Activated T-cell treated with anti-CD3 and anti-CD28 coated beads for 24 hours (primary cell): Measurements from ENCODE around the gene ZSCAN23.
A peak's percentile ranks its signal among the peaks of the same experiment; 100 is the strongest.
"Not testable (repeated sequence)": the region's sequence is repeated elsewhere in the genome, so short reads cannot be mapped to it uniquely, and the experiment has no call there.

ENCODE experiments used
- DNase-seq: peaks from one replicate; pipeline ENCODE4 v3.0.0-alpha.2; 2020; ENCODE audit warnings: low read depth

Gene ZSCAN23

DNA sequence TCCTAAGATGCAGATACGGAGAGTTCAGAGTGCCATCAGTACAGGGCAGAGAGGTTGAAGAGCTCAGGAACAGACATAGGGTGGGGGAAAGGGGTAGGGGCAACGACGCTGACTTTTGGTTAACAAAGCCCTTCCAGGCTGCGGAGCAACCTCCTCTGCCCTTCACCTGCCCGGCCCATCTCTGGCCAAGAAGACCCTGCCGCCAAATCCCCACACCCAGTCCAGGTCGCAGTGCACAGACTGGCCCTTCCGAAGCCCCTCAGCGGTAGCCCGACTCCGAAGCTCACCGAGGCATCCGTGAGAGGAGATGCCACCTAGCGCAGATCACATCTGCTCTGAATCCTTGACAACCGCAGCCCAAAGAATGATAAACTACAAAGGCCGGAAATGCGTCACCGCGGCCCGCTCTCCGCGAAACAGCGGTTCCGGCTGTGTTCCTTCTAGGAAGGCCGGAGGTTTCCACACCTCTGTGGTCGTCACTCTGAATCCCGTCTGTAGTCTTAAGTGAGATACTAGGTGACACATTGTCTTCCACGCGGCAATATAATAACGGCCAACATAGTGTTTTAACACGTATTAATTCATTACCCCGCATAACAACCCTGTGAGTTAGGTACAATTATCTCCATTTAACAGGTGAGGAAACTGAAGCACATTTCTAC is at the start of gene ZSCAN23:
Gene ZSCAN23 (minus strand): TSS at position 380 of the 662 bp plus-strand sequence. CDS start 7,225 bp downstream, outside the sequence.
- peak; percentile 80 for DNase-seq

- no peak for DNase-seq
Measured at GRCh38 chr6:28491984-28492317, 48.7 kb upstream of the ZSCAN23 start.

DNA sequence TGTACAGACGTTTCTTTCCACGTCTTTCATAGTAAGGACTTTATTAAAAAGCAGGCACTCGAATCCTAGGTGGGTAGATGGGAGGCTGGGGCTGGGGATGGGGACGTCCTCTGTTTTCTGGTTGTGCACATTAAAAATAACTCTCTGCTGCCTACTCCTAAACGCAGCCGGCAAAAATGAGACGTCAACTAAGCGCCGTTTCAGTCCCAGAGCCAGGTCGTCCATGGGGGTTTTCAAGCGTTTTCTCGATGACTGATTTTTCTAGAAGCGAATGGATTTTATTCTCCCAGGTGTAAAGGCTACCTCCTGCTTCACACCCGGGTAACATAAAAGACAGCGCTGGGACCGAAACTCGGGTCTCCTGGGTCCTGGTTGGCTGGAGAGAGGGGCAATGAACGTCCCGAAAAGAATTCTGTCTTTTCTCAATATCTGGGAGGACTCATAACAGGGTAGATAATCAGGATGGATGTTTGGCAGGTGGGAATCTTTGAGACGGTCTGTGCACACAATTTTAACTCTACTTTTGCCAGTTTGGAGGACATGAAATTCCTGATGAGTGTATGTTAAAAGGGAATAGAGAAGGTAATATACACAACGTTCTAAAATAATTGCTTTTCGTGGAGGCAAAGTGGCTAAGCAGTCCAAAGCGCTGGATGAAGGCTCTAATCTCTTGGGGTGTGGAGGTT is 47.1 kb upstream of the ZSCAN23 start:
- DNase-seq: no peak

GRCh38 chr6:28489366-28490204 is 46.3 kb upstream of the ZSCAN23 start:
- DNase-seq: peak; percentile 13

DNA sequence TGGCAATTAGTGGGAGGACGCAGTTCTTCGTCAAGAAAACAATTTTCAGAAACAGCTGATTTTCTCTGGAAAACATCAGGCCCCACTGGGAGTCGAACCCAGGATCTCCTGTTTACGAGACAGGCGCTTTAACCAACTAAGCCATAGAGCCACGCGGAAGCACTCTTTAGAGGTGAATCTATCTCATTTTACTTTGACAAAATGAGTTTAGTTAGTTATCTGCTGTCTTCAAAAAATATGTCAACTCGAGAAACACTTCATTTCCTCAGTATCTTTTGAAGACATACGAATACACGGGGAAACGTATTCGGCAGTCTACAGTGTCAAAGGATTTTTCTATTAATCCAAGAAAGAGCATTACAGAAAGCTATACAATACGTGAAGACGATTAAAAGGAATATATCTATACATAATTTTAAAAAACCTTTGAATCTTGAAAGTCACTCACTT is 45.6 kb upstream of the ZSCAN23 start:
- peak; percentile 36 for DNase-seq

GRCh38 chr6:28486988-28487742 is 43.9 kb upstream of the ZSCAN23 start:
- DNase-seq: no peak

- no peak for DNase-seq
Measured at GRCh38 chr6:28486533-28486932, 43.2 kb upstream of the ZSCAN23 start.

DNA sequence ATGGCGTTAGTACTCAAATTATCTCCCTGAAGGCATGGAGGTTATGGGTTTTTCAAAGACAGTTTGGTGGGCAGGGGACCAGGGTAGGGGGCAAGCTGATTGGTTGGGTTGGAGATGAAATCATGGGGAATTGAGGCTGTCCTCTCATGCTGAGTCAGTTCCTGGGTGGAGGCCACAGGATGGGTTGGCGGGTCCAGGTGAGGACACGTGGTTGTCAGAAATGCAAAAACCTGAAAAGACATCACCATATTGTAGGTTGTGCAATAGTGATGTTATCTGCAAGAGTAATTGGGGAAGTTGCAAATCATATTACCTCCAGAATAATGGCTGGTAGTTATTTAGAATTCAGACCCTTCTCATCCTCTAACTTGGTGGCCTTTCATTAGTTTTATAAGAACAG is 42.2 kb upstream of the ZSCAN23 start:
- no peak for DNase-seq

- no peak for DNase-seq
Measured at GRCh38 chr6:28480253-28480932, 37.1 kb upstream of the ZSCAN23 start.

DNA sequence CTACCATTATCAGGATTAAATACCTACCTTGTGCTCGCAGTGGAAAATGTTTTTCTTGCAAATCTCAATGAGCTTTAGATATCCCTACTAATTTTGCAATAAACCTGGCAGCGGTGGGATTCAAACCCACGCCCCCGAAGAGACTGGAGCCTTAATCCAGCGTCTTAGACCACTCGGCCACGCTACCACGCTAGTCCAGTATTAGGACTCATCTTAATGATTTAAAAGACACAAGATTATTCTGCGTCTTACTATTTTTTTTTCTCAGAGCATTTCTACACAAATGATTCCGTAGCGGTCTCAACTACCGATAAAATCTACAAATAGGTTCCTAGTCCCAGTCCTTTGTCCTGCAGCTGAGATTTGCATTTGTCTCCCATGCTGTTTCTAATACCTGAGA is 35.2 kb upstream of the ZSCAN23 start:
- no peak for DNase-seq

DNA sequence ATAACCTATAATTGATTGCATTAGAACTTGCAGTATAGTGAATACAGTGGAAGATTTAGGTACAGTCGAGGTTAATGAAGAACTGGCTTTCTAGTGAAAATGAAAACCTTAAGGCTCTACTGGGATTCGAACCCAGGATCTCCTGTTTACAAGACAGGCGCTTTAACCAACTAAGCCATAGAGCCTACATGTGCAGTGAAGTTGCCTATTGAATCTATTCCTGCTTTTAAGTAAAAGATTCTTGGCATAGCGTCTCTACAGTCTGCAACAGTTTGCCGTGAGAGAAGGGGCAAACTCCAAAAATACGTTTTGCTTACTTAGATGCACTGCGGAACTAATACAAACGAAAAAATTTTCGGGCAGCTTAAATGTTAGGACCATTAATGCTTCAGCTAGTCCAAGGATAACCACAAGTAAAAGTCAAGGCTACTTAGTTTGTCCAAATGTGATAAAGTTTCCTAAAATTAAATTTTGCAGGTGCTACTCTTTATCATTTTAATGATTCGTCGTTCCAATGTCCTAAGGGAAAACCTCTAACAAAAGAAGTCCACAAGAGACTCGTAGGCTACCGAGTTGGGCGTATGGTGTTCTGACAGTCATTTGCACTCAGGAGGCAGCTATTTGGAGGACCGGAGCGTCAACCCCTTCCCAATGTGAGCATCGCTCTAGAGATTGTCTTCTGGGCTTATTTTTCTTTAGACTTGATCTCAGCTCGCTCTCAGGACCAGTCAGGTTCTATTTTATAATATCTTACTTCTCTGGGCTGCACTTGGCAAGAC is 31.3 kb upstream of the ZSCAN23 start:
- DNase-seq: peak; percentile 25

GRCh38 chr6:28469153-28469745 is 26.0 kb upstream of the ZSCAN23 start:
- DNase-seq: not testable (repeated sequence)

GRCh38 chr6:28468056-28468455 is 24.8 kb upstream of the ZSCAN23 start:
- no peak for DNase-seq

DNA sequence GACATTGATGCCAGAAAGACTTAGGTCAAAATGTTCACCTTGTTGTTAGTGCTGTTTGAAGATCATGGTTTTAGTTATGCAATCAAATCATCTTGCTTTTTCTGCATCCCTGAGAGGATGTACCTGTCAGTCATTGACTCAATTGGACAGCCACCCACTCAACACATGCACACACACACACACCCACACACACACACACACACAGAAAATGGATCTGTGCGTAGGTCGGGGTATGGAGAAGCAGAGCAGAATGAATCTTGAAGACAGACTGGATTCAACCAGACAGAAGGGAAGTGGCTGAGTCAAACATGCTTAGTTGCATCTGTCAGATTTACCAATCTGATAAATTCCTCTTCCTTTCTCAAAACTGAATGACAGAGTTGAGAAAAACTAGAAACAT is 19.1 kb upstream of the ZSCAN23 start:
- no peak for DNase-seq

- DNase-seq: no peak
Measured at GRCh38 chr6:28458568-28458967, 15.3 kb upstream of the ZSCAN23 start.

DNA sequence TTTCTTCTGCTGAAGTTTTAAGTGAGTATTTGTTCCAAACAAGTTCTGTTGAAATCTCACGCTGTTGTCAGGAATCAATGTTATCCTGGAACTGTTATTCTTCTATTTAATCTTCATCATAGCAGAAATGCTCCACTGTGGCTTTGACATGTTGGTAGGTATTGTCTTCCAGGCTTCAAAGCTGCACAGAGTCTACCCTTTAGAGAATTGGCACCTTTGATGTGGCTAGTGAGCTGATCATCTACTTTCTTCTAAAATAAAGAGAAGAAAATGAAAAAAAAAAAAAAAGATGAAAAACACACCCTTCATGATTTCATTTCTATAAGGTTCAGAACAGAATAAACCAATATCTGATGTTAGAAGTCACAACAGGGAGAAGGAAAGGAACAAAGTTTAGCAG is 5.8 kb upstream of the ZSCAN23 start:
- DNase-seq: no peak

DNA sequence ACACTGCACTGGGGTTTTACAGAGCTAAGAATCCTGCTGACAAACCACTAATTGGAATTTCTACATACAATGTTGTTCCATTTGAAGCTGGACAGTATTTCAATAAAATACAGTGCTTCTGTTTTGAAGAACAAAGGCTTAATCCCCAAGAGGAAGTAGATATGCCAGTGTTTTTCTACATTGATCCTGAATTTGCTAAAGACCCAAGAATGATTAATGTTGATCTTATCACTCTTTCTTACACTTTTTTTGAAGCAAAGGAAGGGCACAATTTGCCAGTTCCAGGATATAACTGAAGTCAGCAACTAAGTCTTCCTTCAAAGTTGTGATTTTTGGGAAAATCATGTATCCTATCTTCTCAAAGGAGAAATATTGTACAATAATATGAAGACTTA is 4.2 kb upstream of the ZSCAN23 start:
- DNase-seq: not testable (repeated sequence)

DNA sequence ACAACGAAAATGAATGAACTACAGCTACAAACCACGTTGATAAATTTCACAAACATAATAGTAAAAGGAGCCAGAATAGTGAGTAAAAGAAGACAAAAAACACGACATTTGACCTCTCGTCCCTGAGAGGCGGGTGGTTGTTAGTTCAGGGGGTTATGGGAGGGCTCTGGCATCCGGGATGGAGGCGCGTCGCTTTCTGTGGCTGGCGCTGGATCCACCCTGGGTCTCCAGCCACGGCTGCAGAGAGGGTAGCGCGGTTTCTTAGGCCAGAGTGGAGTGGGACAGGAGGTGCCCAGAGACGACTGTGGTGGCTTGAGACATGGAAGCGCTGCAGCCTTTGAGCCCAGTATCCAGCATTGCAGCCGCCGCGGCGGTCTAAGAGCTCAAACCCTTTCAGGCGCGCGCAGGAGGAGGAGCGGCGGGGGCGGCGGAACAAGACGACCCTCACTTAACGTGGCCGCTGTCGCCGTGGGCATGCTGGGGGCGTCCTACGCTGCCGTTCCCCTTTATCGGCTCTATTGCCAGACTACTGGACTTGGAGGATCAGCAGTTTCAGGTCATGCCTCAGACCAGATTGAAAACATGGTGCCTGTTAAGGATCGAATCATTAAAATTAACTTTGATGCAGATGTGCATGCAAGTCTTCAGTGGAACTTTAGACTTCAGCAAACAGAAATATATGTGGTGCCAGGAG is 3.7 kb upstream of the ZSCAN23 start:
- no peak for DNase-seq

DNA sequence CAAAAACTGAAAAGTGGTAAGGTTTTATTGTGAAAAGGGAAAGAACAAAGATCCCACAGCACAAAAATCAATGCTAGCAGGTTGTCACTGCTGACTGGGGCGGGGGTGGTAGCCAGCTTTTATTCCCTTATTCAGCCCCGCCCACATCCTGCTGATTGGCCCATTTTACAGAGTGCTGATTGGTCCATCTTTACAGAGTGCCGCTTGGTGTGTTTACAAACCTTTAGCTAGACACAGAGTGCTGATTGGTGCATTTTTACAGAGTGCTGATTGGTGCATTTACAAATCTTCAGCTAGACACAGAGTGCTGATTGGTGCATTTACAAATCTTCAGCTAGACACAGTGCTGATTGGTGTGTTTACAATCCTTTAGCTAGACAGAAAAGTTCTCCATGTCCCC is 1.5 kb upstream of the ZSCAN23 start:
- not testable (repeated sequence) for DNase-seq

- no peak for DNase-seq
Measured at GRCh38 chr6:28442586-28442985, 705 bp downstream of the ZSCAN23 start.
